ACC112 (cell line): ENCODE results near the gene GALNTL6.

Experiments used
- H2AFZ ChIP-seq: fragments of 200-600 bp; sonication (generic); one replicate; pipeline ENCODE4 v1.6.0; 2017; ENCODE audit warnings: antibody characterized with exemption, low read length; ENCODE audit not compliant: unreplicated experiment
- H3K27ac ChIP-seq: fragments of 200-600 bp; sonication (generic); 2 replicates; pipeline ENCODE4 v1.5.1; 2014; ENCODE audit warnings: low read depth, mild to moderate bottlenecking, antibody characterized with exemption, low read length, moderate library complexity
- H3K27me3 ChIP-seq: fragments of 200-600 bp; sonication (generic); 2 replicates; pipeline ENCODE4 v1.6.1; 2014; ENCODE audit warnings: mild to moderate bottlenecking, antibody characterized with exemption, low read length, moderate library complexity, mixed read lengths; ENCODE audit not compliant: insufficient read depth
- H3K36me3 ChIP-seq: fragments of 200-600 bp; sonication (generic); 2 replicates; pipeline ENCODE4 v1.6.1; 2016; ENCODE audit warnings: mild to moderate bottlenecking, antibody characterized with exemption, low read length, moderate library complexity, mixed read lengths; ENCODE audit not compliant: insufficient read depth
- H3K4me1 ChIP-seq: fragments of 200-600 bp; sonication (generic); one replicate; pipeline ENCODE4 v1.6.1; 2016; ENCODE audit warnings: low read length, mixed read lengths; ENCODE audit not compliant: insufficient read depth, unreplicated experiment, control insufficient read depth
- H3K4me3 ChIP-seq: fragments of 200-600 bp; sonication (generic); 2 replicates; pipeline ENCODE4 v1.5.1; 2014; ENCODE audit warnings: mild to moderate bottlenecking, low read depth, low read length
- H3K79me2 ChIP-seq: fragments of 200-600 bp; sonication (generic); one replicate; pipeline ENCODE4 v1.6.0; 2016; ENCODE audit warnings: low read length; ENCODE audit not compliant: control insufficient read depth, unreplicated experiment, insufficient read depth

Gene GALNTL6

GRCh38 chr4:172838111-172838510 is 1024.9 kb downstream of the GALNTL6 start:
- no peak overlapping the region for H3K4me3 ChIP-seq
- no peaks in the 10 kb centered on the region for H3K36me3 ChIP-seq
- no peak overlapping the region for H3K27ac ChIP-seq
- no peaks in the 10 kb centered on the region for H3K79me2 ChIP-seq
- no peak overlapping the region for H2AFZ ChIP-seq
- H3K27me3 ChIP-seq: peaks cover 45% of the 10 kb centered on the region
- H3K4me1 ChIP-seq: no peaks in the 10 kb centered on the region

- Histone ChIP-seq H3K4me3 (no peak overlapping the region), H3K27me3 (peaks cover 45% of the 10 kb centered on the region), H3K4me1 (no peaks in the 10 kb centered on the region), H3K79me2 (no peaks in the 10 kb centered on the region), H3K27ac (no peak overlapping the region), H2AFZ (no peak overlapping the region), H3K36me3 (no peaks in the 10 kb centered on the region)
Observed at GRCh38 chr4:172838943-172839342, 1025.7 kb downstream of the GALNTL6 start.

GRCh38 chr4:172842779-172843178 is 1029.6 kb downstream of the GALNTL6 start:
- no peaks in the 10 kb centered on the region for H3K4me1 ChIP-seq
- H3K36me3 ChIP-seq: no peaks in the 10 kb centered on the region
- H3K79me2 ChIP-seq: no peaks in the 10 kb centered on the region
- H3K27ac ChIP-seq: no peak overlapping the region
- peaks cover 14% of the 10 kb centered on the region; the same call in 1 of the 2 replicates for H3K27me3 ChIP-seq
- H3K4me3 ChIP-seq: no peak overlapping the region
- no peak overlapping the region for H2AFZ ChIP-seq

GRCh38 chr4:172843192-172843591 is 1030.0 kb downstream of the GALNTL6 start:
- Histone ChIP-seq H3K27me3 (peaks cover 10% of the 10 kb centered on the region; the same call in 1 of the 2 replicates), H3K27ac (no peak overlapping the region), H3K79me2 (no peaks in the 10 kb centered on the region), H3K4me1 (no peaks in the 10 kb centered on the region), H3K4me3 (no peak overlapping the region), H2AFZ (no peak overlapping the region), H3K36me3 (no peaks in the 10 kb centered on the region)

- Histone ChIP-seq H3K27ac (no peak overlapping the region), H3K4me3 (no peak overlapping the region), H2AFZ (no peak overlapping the region), H3K36me3 (no peaks in the 10 kb centered on the region), H3K4me1 (no peaks in the 10 kb centered on the region), H3K79me2 (no peaks in the 10 kb centered on the region), H3K27me3 (peaks cover 3% of the 10 kb centered on the region; the same call in 1 of the 2 replicates)
Observed at GRCh38 chr4:172844556-172844955, 1031.4 kb downstream of the GALNTL6 start.

GRCh38 chr4:172845281-172845680 is 1032.1 kb downstream of the GALNTL6 start:
- no peak overlapping the region for H3K27ac ChIP-seq
- no peak overlapping the region for H3K4me3 ChIP-seq
- no peaks in the 10 kb centered on the region for H3K4me1 ChIP-seq
- H3K36me3 ChIP-seq: no peaks in the 10 kb centered on the region
- H3K27me3 ChIP-seq: peaks cover 3% of the 10 kb centered on the region; the same call in 1 of the 2 replicates
- H2AFZ ChIP-seq: no peak overlapping the region
- no peaks in the 10 kb centered on the region for H3K79me2 ChIP-seq

GRCh38 chr4:172850838-172851237 is 1037.6 kb downstream of the GALNTL6 start:
- no peak overlapping the region for H2AFZ ChIP-seq
- H3K4me3 ChIP-seq: no peak overlapping the region
- peak overlapping the region; percentile 32 for H3K27ac ChIP-seq
- no peaks in the 10 kb centered on the region for H3K27me3 ChIP-seq
- no peaks in the 10 kb centered on the region for H3K79me2 ChIP-seq
- no peaks in the 10 kb centered on the region for H3K36me3 ChIP-seq
- peaks cover 11% of the 10 kb centered on the region for H3K4me1 ChIP-seq

- Histone ChIP-seq H3K4me1 (peaks cover 11% of the 10 kb centered on the region), H3K4me3 (no peak overlapping the region), H3K36me3 (no peaks in the 10 kb centered on the region), H2AFZ (no peak overlapping the region), H3K27ac (no peak overlapping the region), H3K79me2 (no peaks in the 10 kb centered on the region), H3K27me3 (no peaks in the 10 kb centered on the region)
Observed at GRCh38 chr4:172851534-172851933, 1038.3 kb downstream of the GALNTL6 start.

- Histone ChIP-seq H3K36me3 (no peaks in the 10 kb centered on the region), H3K79me2 (no peaks in the 10 kb centered on the region), H3K4me3 (no peak overlapping the region), H3K27ac (no peak overlapping the region), H3K4me1 (peaks cover 5% of the 10 kb centered on the region), H3K27me3 (no peaks in the 10 kb centered on the region), H2AFZ (no peak overlapping the region)
Observed at GRCh38 chr4:172857026-172857425, 1043.8 kb downstream of the GALNTL6 start.

- Histone ChIP-seq H3K4me1 (peaks cover 5% of the 10 kb centered on the region), H3K27me3 (no peaks in the 10 kb centered on the region), H3K4me3 (no peak overlapping the region), H2AFZ (no peak overlapping the region), H3K27ac (no peak overlapping the region), H3K79me2 (no peaks in the 10 kb centered on the region), H3K36me3 (no peaks in the 10 kb centered on the region)
Observed at GRCh38 chr4:172858731-172859230, 1045.6 kb downstream of the GALNTL6 start.

- H3K4me3 ChIP-seq: no peak overlapping the region
- peaks cover 41% of the 10 kb centered on the region for H3K27me3 ChIP-seq
- no peak overlapping the region for H2AFZ ChIP-seq
- H3K27ac ChIP-seq: no peak overlapping the region
- H3K36me3 ChIP-seq: no peaks in the 10 kb centered on the region
- H3K79me2 ChIP-seq: no peaks in the 10 kb centered on the region
- H3K4me1 ChIP-seq: no peaks in the 10 kb centered on the region
Observed at GRCh38 chr4:172865103-172865502, 1051.9 kb downstream of the GALNTL6 start.
